ENCODE measurements around the gene ANKRD26.

GRCh38 chr10:26960308-26960707, 140.0 kb downstream of the ANKRD26 start:
- TF ChIP-seq CTCF (IDR thresholded peaks at IDR 0.05) (no peak), POLR2A (IDR thresholded peaks at IDR 0.05) (no peak)
